Measurements from ENCODE around the gene CSAG1.
"Not testable (repeated sequence)": the region's sequence is repeated elsewhere in the genome, so short reads cannot be mapped to it uniquely, and the experiment has no call there.

DNA sequence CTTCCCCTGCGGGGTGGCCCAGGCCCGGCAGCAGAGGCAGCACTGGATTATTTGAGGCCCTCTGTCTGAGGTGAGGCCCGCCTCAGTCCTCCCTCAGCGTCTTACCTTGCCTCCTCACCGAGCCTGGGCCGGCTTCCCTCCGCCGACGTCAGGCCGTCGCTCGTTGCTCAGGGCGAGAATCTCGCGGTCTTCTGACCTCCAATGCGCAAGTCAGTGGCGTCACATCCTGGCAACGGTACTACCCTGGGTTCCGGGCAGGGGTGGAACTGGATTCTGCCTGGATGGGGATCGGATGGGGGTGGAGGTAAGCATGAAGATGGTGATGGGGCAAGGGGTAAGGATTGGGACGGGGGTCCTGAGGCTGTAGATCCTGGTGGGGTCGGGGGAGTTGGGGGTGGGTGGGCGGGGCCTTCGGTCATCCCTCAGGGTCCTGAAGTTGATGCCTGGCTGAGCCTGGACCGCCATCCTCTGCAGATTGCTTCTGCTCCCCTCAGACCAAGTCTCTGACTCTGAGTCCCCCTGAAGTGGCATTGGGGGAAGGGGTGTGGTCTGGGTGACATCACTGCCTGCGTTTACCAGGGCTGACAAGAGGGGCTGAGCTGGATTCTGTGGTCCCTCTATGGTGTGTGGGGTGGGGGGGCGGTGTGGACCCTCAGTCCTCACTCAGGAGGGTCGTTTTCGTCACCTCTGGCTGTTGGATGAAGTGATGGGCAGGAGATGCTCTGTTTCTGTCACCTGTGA, 36.2 kb upstream of the CSAG1 start, which contains the start of gene MAGEA6:
- not testable (repeated sequence) for TF ChIP-seq POLR2A (IDR thresholded peaks at IDR 0.05)
- TF ChIP-seq, protein P1, sequence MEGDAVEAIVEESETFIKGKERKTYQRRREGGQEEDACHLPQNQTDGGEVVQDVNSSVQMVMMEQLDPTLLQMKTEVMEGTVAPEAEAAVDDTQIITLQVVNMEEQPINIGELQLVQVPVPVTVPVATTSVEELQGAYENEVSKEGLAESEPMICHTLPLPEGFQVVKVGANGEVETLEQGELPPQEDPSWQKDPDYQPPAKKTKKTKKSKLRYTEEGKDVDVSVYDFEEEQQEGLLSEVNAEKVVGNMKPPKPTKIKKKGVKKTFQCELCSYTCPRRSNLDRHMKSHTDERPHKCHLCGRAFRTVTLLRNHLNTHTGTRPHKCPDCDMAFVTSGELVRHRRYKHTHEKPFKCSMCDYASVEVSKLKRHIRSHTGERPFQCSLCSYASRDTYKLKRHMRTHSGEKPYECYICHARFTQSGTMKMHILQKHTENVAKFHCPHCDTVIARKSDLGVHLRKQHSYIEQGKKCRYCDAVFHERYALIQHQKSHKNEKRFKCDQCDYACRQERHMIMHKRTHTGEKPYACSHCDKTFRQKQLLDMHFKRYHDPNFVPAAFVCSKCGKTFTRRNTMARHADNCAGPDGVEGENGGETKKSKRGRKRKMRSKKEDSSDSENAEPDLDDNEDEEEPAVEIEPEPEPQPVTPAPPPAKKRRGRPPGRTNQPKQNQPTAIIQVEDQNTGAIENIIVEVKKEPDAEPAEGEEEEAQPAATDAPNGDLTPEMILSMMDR (IDR thresholded peaks at IDR 0.05) = not testable (repeated sequence)
